Astrocyte of the cerebellum (primary cell): ENCODE data around the gene ESRRA.

Experiments
- DNase-seq: peaks from one replicate; pipeline ENCODE4 v3.0.0-alpha.2; 2011; ENCODE audit warnings: low read depth
- H3K4me3 ChIP-seq: 2 replicates; pipeline ENCODE4 v1.5.1; 2011; ENCODE audit warnings: mild to moderate bottlenecking, low read depth, low read length, moderate library complexity
- CTCF ChIP-seq: IDR thresholded peaks from 2 replicates; pipeline ENCODE4 v1.5.1; 2012; ENCODE audit warnings: low read length, low read depth, moderate library complexity, mild to moderate bottlenecking; ENCODE audit errors: missing control alignments
- in situ Hi-C: cut with HindIII; loops from 2 replicates; pipeline ENCODE4 v1.10.0; 2017; ENCODE audit warnings: low sequenced_read_pairs

ESRRA gene

GRCh38 chr11:64351136-64351631, 45.9 kb downstream of the ESRRA start:
- no peak for DNase-seq

GRCh38 chr11:64352099-64352994, 47.0 kb downstream of the ESRRA start:
- in situ Hi-C loops, result no loop called here
- H3K4me3 ChIP-seq, result no peak overlapping the region
- no peak for TF ChIP-seq CTCF
- no peak for DNase-seq

More at GRCh38 chr11:64351136-64351631, 45.9 kb downstream of the ESRRA start:
- in situ Hi-C loops, result no loop called here
- no peak overlapping the region for H3K4me3 ChIP-seq
- TF ChIP-seq CTCF, result no peak

GRCh38 chr11:64352995-64353714, 47.8 kb downstream of the ESRRA start:
- no peak for DNase-seq
- in situ Hi-C loops, result no loop called here
- no peak overlapping the region for H3K4me3 ChIP-seq
- TF ChIP-seq CTCF, result no peak

DNA sequence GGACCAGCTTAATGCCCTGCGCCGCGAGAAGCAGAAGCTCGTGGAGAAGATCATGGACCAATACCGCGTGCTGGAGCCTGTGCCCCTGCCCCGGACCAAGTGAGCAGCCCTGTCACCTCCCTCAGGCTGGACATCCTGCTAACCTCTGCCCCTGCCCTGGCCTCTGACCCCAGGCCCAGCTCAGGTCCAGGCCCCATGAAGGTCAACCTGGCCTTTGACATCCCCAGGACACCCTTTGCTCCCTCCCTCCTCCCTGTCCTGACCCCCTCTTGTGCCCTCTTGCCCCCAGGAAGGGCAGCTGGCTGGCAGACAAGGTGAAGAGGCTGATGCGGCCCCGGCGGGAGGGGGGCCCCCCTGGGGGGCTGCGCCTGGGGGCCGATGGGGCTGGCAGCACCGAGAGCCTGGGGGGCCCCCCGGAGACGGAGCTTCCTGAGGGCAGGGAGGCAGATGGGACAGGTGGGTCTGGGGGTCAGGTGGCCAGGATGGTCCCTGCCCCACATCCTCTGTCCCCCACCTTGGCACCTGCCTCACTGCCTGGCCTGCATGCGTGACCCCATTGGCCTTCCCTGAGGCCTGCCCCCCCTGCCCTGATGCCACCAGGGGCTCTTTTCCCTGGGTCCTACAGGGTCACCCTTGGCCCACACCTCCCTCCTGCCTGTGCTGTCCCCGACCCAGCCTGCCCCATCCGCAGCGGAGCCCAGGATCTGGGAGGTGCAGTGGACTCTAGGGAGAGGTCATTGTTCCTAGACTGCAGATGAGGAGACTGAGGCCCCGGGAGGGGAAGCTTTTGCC, 48.6 kb downstream of the ESRRA start:
- no peak overlapping the region for H3K4me3 ChIP-seq
- in situ Hi-C loops, result no loop called here
- TF ChIP-seq CTCF, result no peak
- DNase-seq, result no peak

DNA sequence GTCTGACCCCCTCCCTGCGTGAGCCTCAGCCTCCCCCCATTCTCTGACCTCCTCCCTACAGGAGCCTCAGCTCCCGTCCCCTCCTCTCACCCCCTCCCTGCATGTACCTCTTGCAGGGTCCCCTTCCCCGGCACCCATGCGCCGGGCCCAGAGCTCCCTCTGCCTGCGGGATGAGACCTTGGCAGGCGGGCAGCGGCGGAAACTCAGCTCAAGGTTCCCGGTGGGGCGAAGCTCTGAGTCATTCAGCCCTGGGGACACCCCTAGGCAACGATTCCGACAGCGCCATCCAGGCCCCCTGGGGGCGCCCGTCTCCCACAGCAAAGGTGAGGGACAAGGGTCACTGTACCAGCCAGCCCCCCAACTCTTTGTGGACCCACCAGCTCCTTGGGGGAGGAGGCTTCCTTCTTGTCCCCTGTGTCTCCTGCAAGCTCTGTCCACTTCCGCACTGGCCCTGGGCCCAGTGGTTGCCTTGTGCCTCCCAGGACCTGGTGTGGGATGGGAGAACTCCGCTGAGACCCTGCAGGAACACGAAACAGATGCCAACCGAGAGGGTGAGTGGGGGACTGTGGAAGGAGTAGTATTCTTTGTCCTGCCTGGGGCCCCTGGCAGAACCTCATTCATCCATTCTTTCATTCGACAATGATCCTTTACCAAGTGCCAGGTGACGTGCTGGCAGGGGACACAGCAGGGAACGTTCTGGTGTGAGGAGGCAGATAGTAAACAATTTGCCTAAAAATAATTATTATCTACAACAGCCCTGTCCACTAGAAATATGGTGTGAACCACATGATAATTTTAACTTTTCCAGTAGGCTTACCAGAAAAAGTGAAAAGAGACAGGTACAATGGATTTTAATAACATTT, 50.0 kb downstream of the ESRRA start:
- H3K4me3 ChIP-seq, result peak overlapping the region; percentile 26
- DNase-seq, result peak; percentile 32
- in situ Hi-C loops, result no loop called here
- TF ChIP-seq CTCF, result peak; percentile 85
